Mesothelial cell of epicardium (in vitro differentiated cells): ENCODE data around the gene CDH23. TPM values are rescaled to one million over a fixed set of nuclear protein-coding genes. Genes with fewer than 3 reads are reported as not detected.

Experiments used
- DNase-seq, 2 experiments: peaks; one replicate each; pipeline ENCODE4 v3.0.0; 2021; ENCODE audit warnings: low spot score in 2 of 2; ENCODE audit not compliant: unreplicated experiment in 2 of 2
- H3K27ac Mint-ChIP-seq: 2 replicates; pipeline ENCODE4 v1.8.0; 2021; ENCODE audit warnings: mixed read lengths
- H3K27me3 Mint-ChIP-seq: 2 replicates; pipeline ENCODE4 v1.8.0; 2021; ENCODE audit warnings: low read depth, mixed read lengths
- H3K36me3 Mint-ChIP-seq: 2 replicates; pipeline ENCODE4 v1.8.0; 2021; ENCODE audit warnings: mixed read lengths
- H3K4me1 Mint-ChIP-seq: 2 replicates; pipeline ENCODE4 v1.8.0; 2021; ENCODE audit warnings: mixed read lengths
- H3K4me3 Mint-ChIP-seq: 2 replicates; pipeline ENCODE4 v1.8.0; 2021; ENCODE audit warnings: mild to moderate bottlenecking, moderate library complexity, mixed read lengths
- H3K9me3 Mint-ChIP-seq: 2 replicates; pipeline ENCODE4 v1.8.0; 2021; ENCODE audit warnings: mixed read lengths
- CTCF ChIP-seq: fragments of 200-600 bp; sonication (generic); IDR thresholded peaks from one replicate; pipeline ENCODE4 v1.5.0; 2021; ENCODE audit warnings: antibody characterized with exemption; ENCODE audit not compliant: unreplicated experiment
- total RNA-seq: library from RNA; stranded (reverse); gene quantifications from 3 replicates; pipeline ENCODE4 v1.2.1, GENCODE V29; 2021

Gene CDH23
- total RNA-seq, 1 donor from 2014 or later, result 2.5 TPM

GRCh38 chr10:71473671-71474599 is 77.2 kb downstream of the CDH23 start:
- no peak overlapping the region for H3K4me3 Mint-ChIP-seq
- H3K27me3 Mint-ChIP-seq, result peaks cover 16% of the 10 kb centered on the region
- no peak for TF ChIP-seq CTCF
- DNase-seq, result no peak
- H3K4me1 Mint-ChIP-seq, result peaks cover 24% of the 10 kb centered on the region
- H3K9me3 Mint-ChIP-seq, result no peaks in the 10 kb centered on the region
- H3K36me3 Mint-ChIP-seq, result no peaks in the 10 kb centered on the region
- no peak overlapping the region for H3K27ac Mint-ChIP-seq

GRCh38 chr10:71474702-71475242 is 78.1 kb downstream of the CDH23 start:
- DNase-seq, result no peak
- Mint-ChIP-seq H3K27me3 (peaks cover 21% of the 10 kb centered on the region), H3K36me3 (no peaks in the 10 kb centered on the region), H3K4me3 (no peak overlapping the region), H3K27ac (no peak overlapping the region), H3K9me3 (no peaks in the 10 kb centered on the region), H3K4me1 (peaks cover 21% of the 10 kb centered on the region)
- TF ChIP-seq CTCF, result no peak

GRCh38 chr10:71475243-71475871 is 78.6 kb downstream of the CDH23 start:
- H3K4me1 Mint-ChIP-seq, result peaks cover 21% of the 10 kb centered on the region
- no peaks in the 10 kb centered on the region for H3K9me3 Mint-ChIP-seq
- peaks cover 26% of the 10 kb centered on the region for H3K27me3 Mint-ChIP-seq
- DNase-seq, result no peak
- no peak overlapping the region for H3K27ac Mint-ChIP-seq
- no peak overlapping the region for H3K4me3 Mint-ChIP-seq
- H3K36me3 Mint-ChIP-seq, result no peaks in the 10 kb centered on the region
- no peak for TF ChIP-seq CTCF

GRCh38 chr10:71476228-71477011 is 79.7 kb downstream of the CDH23 start:
- peaks cover 36% of the 10 kb centered on the region for H3K27me3 Mint-ChIP-seq

More at GRCh38 chr10:71476228-71477011, 79.7 kb downstream of the CDH23 start:
- no peak for DNase-seq
- no peak for TF ChIP-seq CTCF
- Mint-ChIP-seq H3K27ac (no peak overlapping the region), H3K4me3 (no peak overlapping the region), H3K9me3 (no peaks in the 10 kb centered on the region), H3K4me1 (peaks cover 21% of the 10 kb centered on the region), H3K36me3 (no peaks in the 10 kb centered on the region)
